HUES48 (cell line): ENCODE measurements around the gene TTC28.
"Not testable (repeated sequence)": the region's sequence is repeated elsewhere in the genome, so short reads cannot be mapped to it uniquely, and the experiment has no call there.

ENCODE experiments used
- H3K27ac ChIP-seq: one replicate; pipeline ENCODE4 v1.7.0; 2013; ENCODE audit warnings: low read depth, low read length, inconsistent platforms
- H3K27me3 ChIP-seq: 2 replicates; pipeline ENCODE4 v1.6.1; 2013; ENCODE audit warnings: mild to moderate bottlenecking, low read length; ENCODE audit not compliant: control insufficient read depth, insufficient read depth
- H3K36me3 ChIP-seq: 2 replicates; pipeline ENCODE4 v1.6.1; 2013; ENCODE audit warnings: low read length; ENCODE audit not compliant: control insufficient read depth, insufficient read depth
- H3K4me1 ChIP-seq: 2 replicates; pipeline ENCODE4 v1.6.1; 2013; ENCODE audit warnings: mild to moderate bottlenecking, low read length; ENCODE audit not compliant: control insufficient read depth, insufficient read depth
- H3K4me3 ChIP-seq: 2 replicates; pipeline ENCODE4 v1.5.1; 2013; ENCODE audit warnings: mild to moderate bottlenecking, low read depth, low read length
- H3K9ac ChIP-seq: 2 replicates; pipeline ENCODE4 v1.6.1; 2013; ENCODE audit warnings: mild to moderate bottlenecking, low read depth, low read length, moderate library complexity
- H3K9me3 ChIP-seq: 2 replicates; pipeline ENCODE4 v1.6.1; 2013; ENCODE audit warnings: low read length; ENCODE audit not compliant: control insufficient read depth, insufficient read depth

Gene TTC28

DNA sequence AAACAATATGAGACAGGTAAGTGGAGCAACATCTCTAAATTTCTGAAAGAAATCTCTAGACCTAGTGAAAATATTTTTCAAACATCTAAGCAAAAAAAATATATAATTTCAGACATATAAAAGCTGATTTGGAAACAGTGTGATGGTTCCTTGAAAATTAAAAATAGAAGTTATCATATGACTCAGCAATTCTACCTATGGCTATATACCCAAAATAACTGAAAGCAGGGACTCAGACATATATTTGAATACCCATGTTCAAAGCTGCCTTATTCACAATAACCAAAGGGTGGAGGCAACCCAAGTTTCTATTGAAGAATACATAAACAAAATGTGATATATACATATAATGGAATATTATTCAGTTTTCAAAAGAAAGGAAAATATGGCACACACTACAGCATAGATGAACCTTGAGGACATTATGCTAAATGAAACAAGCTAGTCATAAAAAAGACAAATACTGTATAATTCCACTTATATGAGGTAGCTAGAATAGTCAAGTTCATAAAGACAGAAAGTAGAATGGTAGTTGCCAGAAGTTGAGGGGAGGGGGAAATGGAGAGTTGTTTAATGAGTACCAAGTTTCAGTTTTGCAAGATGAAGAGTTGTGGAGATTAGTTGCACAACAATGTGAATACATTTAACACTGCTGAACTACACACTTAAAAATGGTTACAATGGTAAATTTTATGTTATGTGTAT is 300.4 kb downstream of the TTC28 start:
- Histone ChIP-seq H3K9me3 (no peaks in the 10 kb centered on the region), H3K9ac (no peak overlapping the region), H3K4me1 (peaks cover 16% of the 10 kb centered on the region), H3K36me3 (no peaks in the 10 kb centered on the region), H3K27me3 (no peaks in the 10 kb centered on the region), H3K27ac (no peak overlapping the region), H3K4me3 (no peak overlapping the region)

DNA sequence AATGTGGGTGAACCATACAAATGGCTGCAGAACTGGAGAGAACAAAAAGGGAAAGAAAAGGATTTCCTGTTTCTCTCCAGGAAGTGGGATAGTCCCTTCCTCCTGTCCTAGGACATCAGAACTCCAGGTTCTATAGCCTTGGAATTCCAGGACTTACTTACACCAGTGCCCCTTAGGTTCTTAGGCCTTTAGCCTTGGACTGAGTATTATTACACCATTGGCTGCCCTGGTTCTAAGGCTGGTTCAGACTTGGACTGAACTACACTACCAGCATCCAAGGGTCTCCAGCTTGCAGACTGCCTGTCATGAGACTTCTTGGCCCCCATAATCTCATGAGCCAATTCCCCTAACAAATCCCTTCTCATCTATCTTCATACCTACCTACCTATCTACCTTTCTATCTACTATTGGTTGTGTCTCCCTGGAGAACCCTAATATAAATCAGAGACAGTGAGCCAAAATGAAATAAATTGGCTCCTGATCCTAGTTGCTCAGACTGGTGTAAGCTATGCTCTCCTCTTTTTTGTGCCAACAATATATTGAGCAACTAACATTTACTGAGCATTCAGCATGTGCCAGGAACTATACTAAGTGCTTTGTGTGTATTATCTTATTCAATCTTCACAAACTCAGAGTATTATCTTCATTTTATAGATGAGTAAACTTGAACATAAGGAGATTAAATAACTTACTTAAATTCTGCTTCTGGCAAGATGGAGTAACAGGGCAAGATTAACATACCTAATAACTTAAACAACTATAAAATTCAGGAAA is 303.7 kb downstream of the TTC28 start:
- Histone ChIP-seq H3K4me1 (peaks cover 5% of the 10 kb centered on the region; the same call in 1 of the 2 replicates), H3K9ac (no peak overlapping the region), H3K36me3 (no peaks in the 10 kb centered on the region), H3K27me3 (no peaks in the 10 kb centered on the region), H3K9me3 (no peaks in the 10 kb centered on the region), H3K4me3 (no peak overlapping the region), H3K27ac (no peak overlapping the region)

DNA sequence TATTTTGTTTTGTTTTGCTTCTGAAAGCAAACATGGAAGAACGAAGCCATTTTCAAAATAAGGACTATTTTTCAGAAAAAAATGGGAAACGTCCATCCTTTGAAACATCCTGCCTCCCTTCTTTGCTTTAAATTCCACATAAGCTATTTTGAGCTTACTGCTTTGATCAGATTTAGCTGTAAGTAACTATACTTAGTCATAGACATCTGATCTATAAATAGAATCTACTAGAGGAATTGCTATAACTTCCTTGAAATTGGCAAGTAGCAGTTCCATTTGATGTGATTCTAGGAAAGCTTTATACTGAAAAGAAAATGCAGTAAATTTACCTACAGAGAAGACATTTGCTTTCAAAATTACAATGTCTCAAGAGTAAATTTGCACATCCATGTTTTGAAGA is 305.8 kb downstream of the TTC28 start:
- Histone ChIP-seq H3K9ac (no peak overlapping the region), H3K27me3 (no peaks in the 10 kb centered on the region), H3K36me3 (no peaks in the 10 kb centered on the region), H3K9me3 (no peaks in the 10 kb centered on the region), H3K27ac (no peak overlapping the region), H3K4me3 (no peak overlapping the region), H3K4me1 (no peaks in the 10 kb centered on the region)

DNA sequence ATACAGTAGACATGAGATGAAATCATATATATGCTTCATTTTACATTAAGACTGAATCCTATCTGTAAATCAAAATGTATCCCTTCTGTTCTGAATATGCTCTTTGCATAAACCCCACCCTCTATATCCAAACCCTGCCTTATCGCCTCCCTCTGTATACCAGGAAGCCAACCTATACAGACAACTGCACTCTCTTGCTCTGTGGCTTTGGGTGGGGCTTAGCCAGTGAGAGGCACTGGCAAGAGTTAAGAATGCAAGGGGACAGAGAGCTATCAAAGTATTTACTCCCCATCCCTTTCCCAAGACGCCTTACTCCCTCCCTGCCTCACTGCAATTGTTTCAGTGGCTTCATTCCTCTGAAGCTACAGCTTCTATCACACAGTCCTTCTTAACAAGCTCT is 309.8 kb downstream of the TTC28 start:
- no peaks in the 10 kb centered on the region for H3K27me3 ChIP-seq

DNA sequence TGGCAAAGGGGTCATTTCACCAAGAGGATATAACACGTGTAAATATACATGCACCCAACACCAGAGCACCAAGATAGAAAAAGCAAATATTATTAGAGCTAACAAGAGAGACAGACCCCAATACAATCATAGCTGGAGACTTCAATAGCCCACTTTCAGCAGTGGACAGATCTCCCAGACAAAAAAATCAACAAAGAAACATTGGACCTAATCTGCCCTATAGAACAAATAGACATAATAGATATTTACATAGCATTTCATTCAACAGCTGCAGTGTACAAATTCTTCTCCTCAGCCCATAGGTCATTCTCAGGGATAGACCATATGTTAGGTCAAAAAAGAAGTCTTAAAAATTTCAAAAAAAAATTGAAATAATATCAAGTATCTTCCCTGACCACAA is 312.8 kb downstream of the TTC28 start:
- Histone ChIP-seq H3K4me3 (no peak overlapping the region), H3K4me1 (no peaks in the 10 kb centered on the region), H3K36me3 (no peaks in the 10 kb centered on the region), H3K9ac (no peak overlapping the region), H3K27me3 (no peaks in the 10 kb centered on the region), H3K27ac (no peak overlapping the region), H3K9me3 (peaks cover 13% of the 10 kb centered on the region; the same call in 1 of the 2 replicates)

More for the DNA sequence above, 309.8 kb downstream of the TTC28 start:
- no peaks in the 10 kb centered on the region for H3K36me3 ChIP-seq
- H3K4me1 ChIP-seq, result no peaks in the 10 kb centered on the region
- H3K9me3 ChIP-seq, result no peaks in the 10 kb centered on the region
- H3K4me3 ChIP-seq, result no peak overlapping the region
- no peak overlapping the region for H3K9ac ChIP-seq
- H3K27ac ChIP-seq, result no peak overlapping the region

DNA sequence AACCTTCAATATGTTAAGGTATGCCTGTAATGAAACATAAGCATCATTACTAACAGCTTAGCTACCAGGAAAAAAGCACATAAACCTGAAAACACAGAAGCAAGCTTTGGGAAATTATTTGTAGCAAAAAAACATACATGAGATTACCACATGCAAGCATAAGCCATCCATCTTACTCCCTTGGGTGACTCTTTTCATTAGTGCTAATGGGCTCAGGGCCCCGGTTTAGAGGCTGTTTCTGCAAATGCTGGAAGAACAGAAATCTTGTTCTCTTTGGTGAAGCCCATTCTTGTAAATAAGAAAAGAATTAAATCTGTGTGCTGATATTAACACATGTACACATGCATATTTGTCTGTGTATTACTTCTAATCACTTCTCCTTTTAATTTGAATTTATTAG is 314.3 kb downstream of the TTC28 start:
- no peaks in the 10 kb centered on the region for H3K36me3 ChIP-seq
- H3K9ac ChIP-seq, result no peak overlapping the region
- no peaks in the 10 kb centered on the region for H3K4me1 ChIP-seq

DNA sequence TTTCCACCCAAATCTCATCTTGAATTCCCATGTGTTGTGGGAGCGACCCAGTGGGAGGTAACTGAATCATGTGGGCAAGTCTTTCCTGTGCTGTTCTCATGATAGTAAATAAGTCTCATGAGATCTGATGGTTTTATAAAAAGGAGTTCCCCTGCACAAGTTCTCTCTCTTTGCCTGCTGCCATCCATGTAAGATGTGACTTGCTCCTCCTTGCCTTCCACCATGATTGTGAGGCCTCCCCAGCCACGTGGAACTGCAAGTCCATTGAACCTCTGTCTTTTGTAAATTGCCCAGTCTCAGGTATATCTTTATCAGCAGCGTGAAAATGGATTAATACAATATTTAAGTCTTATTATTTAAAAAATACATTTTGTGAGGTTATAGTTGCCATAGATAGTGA is 315.5 kb downstream of the TTC28 start:
- H3K27me3 ChIP-seq, H3K36me3 ChIP-seq, H3K4me1 ChIP-seq, H3K27ac ChIP-seq, H3K9ac ChIP-seq, H3K4me3 ChIP-seq: not testable (repeated sequence)
- peaks cover 16% of the 10 kb centered on the region; the same call in 1 of the 2 replicates for H3K9me3 ChIP-seq

More for the DNA sequence above, 314.3 kb downstream of the TTC28 start:
- H3K27ac ChIP-seq, result no peak overlapping the region
- no peak overlapping the region for H3K4me3 ChIP-seq
- no peaks in the 10 kb centered on the region for H3K27me3 ChIP-seq
- H3K9me3 ChIP-seq, result peaks cover 16% of the 10 kb centered on the region; the same call in 1 of the 2 replicates

DNA sequence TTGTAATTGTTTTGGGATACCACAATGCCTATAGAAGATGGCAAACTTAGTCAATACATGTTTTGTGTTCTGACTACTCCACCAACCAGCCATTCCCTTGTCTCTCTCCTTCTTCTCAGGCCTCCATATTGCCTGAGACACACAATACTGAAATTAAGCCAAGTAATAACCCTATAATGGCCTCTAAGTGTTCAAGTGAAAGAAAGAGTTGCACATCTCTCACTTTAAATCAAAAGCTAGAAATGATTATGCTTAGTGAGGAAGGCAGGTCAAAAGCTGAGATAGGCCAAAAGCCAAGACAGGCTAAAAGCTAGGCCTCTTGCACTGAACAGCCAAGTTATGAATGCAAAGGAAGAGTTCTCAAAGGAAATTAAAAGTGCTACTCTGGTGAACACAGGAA is 318.7 kb downstream of the TTC28 start:
- no peaks in the 10 kb centered on the region for H3K27me3 ChIP-seq
- no peak overlapping the region for H3K27ac ChIP-seq
- no peak overlapping the region for H3K9ac ChIP-seq
- no peaks in the 10 kb centered on the region for H3K36me3 ChIP-seq
- H3K4me3 ChIP-seq, result no peak overlapping the region
- peaks cover 16% of the 10 kb centered on the region; the same call in 1 of the 2 replicates for H3K9me3 ChIP-seq
- peaks cover 8% of the 10 kb centered on the region; the same call in 1 of the 2 replicates for H3K4me1 ChIP-seq

DNA sequence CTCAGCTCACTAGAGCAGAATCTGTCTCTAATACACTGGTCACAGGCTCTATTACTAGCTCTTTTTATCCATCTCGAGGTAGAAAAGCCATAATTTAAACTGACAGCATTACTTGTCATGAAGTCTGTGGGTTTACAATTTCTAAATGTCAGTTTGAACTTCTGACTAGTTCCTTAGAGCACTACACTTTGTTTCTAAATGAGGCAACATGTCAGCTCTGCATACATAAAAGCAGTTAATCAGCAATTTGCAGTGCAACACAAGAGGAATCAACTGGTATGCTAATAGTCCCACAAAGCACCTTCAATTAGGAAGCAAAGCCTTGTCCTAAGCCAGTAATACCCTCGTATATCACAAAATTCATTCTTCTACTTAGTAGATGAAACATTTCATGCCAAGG is 321.3 kb downstream of the TTC28 start:
- Histone ChIP-seq H3K27me3 (no peaks in the 10 kb centered on the region), H3K9ac (no peak overlapping the region), H3K27ac (no peak overlapping the region), H3K9me3 (peaks cover 10% of the 10 kb centered on the region; the same call in 1 of the 2 replicates), H3K4me3 (no peak overlapping the region), H3K36me3 (no peaks in the 10 kb centered on the region), H3K4me1 (peaks cover 8% of the 10 kb centered on the region; the same call in 1 of the 2 replicates)

DNA sequence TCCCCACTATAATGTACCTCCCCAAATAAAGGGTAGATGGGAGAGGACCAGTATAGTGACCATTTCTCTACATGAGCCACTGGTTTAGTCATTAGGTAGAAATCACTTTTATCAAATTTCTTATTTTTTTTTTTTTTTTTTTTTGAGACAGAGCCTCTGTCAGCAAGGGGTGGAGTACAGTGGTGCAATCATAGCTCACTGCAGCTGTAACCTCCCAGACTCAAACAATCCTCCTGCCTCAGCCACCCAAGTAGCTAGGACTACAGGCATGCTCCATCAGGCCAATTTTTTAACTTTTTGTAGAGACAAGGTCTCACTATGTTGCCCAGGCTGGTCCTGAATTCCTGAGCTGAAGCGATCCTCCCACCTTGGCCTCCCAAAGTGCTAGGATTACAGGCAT is 322.4 kb downstream of the TTC28 start:
- Histone ChIP-seq H3K4me1 (peaks cover 8% of the 10 kb centered on the region; the same call in 1 of the 2 replicates), H3K9ac (no peak overlapping the region), H3K9me3 (peaks cover 4% of the 10 kb centered on the region; the same call in 1 of the 2 replicates), H3K27ac (no peak overlapping the region), H3K4me3 (no peak overlapping the region), H3K27me3 (no peaks in the 10 kb centered on the region), H3K36me3 (no peaks in the 10 kb centered on the region)

DNA sequence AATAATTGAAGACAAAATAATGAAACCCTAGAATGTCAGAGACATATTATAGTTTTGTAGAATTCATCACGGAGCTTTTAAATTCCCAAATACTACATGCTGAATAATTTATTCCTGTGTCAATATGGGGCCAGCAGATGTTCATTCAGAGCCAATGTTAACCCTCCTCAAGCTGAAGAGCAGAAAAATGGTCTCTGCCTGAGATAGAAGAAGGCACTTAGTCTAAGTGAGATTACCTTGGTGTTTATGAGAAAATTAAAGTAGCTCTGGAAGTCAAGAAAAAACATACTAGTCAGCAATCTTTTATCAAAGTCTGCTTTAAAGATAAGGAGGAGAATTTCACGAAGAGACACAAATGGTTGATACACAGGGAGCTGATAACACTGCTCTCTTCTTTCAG is 328.2 kb downstream of the TTC28 start:
- no peaks in the 10 kb centered on the region for H3K36me3 ChIP-seq
- no peaks in the 10 kb centered on the region for H3K9me3 ChIP-seq
- H3K4me3 ChIP-seq, result no peak overlapping the region
- no peak overlapping the region for H3K9ac ChIP-seq
- no peaks in the 10 kb centered on the region for H3K27me3 ChIP-seq
- H3K4me1 ChIP-seq, result no peaks in the 10 kb centered on the region
- no peak overlapping the region for H3K27ac ChIP-seq
